GM19099 (cell line): Measurements from ENCODE around the gene RGN.

Source experiments
- POLR2A ChIP-seq: IDR thresholded peaks from 3 replicates; pipeline ENCODE4 v1.6.1; 2011; ENCODE audit warnings: low read depth; ENCODE audit not compliant: insufficient read length; ENCODE audit errors: extremely low read depth

Gene RGN

GRCh38 chrX:47078129-47079043 is at the start of gene RGN:
Gene RGN (plus strand): TSS chrX:47078443. CDS start chrX:47081145, 2,702 bp downstream.
- no peak for TF ChIP-seq POLR2A

GRCh38 chrX:47030339-47030738 is 47.9 kb upstream of the RGN start:
- TF ChIP-seq POLR2A, result no peak

DNA sequence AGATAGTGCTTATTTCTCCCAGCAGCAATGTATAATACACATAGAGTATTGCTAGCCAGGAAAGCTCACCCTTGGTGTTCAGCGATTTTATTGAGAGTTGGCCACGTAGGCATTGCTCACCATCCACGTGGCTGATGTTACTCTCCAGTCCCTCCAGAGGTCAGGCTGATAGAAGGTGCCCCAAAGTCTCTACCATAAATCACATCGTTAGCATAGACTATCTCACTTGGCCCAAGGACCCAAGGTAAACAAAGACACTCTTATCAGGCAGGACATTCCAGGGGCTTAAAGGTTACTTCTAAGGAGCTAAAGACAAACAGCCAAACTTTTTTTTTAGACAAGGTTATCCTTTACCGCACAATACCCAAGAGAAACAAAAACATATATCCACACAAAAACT is 30.3 kb upstream of the RGN start:
- no peak for TF ChIP-seq POLR2A

DNA sequence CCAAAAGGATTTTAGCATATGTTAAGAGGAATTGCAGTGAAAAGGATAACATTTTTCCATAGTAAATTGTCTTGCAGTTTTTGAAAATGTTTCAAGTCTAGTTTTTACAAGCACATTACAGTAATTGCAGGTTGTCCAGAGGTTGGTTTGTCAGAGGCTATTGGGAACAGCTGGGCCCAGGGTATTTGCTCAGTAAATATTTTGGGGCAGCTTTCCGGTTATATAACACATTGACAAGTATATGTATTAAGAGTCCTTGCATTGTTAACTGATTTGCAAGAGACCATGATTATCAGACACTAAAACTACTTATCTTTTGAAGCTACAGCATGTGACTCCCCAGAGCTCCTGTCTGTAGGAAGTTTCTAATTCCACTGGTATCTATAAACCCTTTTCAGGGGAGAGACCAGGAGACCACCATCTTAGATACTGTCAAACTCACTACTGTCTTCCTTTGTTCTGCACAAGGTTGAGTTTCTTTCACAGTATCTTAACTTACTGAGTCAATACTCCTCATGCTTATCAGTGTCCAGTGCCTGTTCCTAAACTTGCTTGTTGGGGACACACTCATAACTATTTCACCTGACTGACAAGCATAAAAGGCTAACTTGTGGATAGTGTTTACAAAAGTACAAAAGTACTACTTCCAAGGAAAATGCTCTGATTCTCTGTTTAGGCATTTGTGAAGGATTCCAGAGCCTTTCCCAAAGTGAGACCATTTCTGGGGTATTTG is 18.9 kb upstream of the RGN start:
- no peak for TF ChIP-seq POLR2A

DNA sequence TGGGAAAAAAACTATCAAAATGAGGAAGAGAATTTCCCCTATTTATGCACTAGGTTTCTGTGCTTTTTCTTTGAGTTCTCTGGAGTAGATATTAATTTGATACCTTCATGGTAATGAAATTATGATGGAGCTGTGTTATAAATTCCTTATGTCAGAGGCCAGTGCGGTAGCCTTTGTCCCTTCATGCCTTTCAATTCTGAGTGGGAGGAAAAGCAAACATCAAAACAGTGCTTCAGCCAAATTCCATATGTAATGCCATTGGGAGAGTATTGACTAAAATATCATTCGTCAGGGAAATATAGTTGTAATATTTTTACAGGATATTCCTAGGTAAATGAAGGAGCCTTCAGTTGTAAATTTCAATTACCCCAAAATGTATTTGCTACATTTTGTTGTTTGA is 17.5 kb upstream of the RGN start:
- TF ChIP-seq POLR2A, result no peak

DNA sequence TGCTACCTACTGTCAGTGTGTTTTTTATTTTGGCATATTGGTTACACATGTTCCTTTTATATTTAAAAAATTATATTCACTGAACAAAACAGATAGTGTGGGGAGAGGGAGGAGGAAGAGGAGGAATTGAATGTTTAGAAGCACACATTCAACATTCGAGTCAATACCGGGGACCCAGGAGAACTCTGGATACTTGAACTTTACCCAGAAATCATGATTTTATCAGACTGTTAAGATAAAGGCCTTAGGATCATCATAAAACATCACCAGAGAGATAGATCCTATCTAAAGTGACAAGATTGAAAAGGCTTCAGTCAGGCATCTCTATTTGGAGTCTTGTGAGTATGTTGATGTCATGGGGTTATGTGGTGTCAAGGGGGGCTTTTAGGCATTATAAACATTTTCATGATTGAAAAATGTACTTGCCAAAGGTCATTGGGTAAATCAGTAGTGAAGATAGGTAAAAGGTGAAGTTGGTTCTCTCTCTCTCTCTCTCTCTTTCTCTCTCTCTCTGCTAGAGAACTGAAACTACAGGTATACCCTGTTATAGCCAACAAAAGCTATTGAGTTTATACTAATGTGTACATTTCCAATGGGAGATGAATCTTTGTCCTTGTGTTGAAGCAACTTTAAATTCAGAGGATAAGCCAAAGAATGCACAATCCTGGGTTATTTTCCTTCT is 16.9 kb upstream of the RGN start:
- no peak for TF ChIP-seq POLR2A

GRCh38 chrX:47063179-47063578 is 15.1 kb upstream of the RGN start:
- TF ChIP-seq POLR2A, result no peak

DNA sequence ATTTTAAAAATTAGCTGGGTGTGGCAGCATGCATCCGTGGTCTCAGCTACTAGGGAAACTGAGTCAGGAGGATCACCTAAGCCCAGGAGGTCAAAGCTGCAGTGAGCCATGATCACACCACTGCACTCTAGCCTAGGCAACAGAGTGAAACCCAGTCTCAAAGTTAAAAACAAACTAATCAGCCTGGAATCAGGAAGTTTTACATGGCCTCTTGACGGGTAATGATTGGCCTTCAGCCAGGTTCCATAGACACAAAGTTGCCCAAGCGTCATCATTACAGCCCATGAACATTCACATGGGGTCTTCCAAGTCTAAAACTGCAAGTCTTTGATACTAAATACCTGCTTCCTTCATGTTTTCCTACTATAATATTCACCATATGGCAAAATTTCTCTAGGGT is 10.0 kb upstream of the RGN start:
- no peak for TF ChIP-seq POLR2A

DNA sequence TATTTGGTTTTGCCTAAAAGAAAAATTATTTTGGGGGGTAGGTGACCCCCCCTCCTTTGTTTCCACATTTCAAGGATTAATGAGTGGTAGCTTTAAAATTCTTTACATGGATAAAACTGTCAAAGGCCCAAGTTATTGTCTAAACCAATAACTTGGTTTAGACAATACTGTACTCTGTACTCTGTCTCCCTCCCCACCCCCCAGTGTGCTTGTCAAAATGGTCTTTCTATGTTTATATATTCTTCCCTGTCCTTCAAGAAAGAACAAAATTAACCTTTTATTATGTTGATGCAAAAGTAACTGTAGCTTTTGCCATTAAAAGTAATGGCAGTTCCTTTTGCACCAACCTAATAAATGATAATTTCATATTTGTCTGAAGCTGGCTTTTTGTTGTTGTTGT is 9.5 kb upstream of the RGN start:
- no peak for TF ChIP-seq POLR2A

DNA sequence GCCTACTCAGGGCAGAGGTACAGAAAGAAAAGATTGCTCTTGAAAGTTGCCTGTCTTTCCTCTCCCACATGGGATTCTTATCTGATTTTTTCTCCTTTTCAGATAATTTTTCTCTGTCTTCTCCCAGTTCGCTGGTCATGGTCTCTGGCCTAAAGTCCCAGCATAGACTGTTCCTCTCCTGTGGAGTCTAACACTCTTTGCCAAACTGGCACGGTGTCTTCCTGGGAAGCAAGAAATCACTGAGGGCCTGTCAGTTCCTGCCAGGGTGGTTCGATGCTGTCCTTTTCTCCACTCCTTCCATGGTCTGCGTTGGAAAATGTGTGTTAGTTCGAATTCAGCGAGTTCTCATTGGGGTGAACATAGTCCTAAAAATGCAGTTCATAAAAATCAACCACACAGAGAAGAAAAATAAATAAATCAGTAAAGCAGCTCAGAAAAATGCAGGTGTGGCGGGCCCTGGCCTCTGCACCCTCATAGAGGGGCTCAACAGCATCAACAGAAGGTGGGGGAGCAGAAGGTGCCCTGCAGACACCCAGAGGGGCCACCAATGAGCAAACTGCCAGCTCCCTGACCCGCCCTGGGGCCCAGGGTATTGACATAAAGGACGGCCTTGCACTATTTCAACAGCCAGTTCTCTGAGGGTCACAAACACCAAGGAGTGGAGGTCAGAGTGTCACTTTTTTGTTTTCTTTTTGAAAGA is 2.1 kb downstream of the RGN start:
- TF ChIP-seq POLR2A, result no peak

GRCh38 chrX:47080915-47081236 is 2.6 kb downstream of the RGN start:
- no peak for TF ChIP-seq POLR2A

GRCh38 chrX:47091149-47091775 is 13.0 kb downstream of the RGN start:
- no peak for TF ChIP-seq POLR2A

GRCh38 chrX:47093248-47093647 is 15.0 kb downstream of the RGN start:
- no peak for TF ChIP-seq POLR2A

GRCh38 chrX:47093860-47094259 is 15.6 kb downstream of the RGN start:
- no peak for TF ChIP-seq POLR2A

- no peak for TF ChIP-seq POLR2A
Measured at GRCh38 chrX:47097018-47097417, 18.8 kb downstream of the RGN start.

DNA sequence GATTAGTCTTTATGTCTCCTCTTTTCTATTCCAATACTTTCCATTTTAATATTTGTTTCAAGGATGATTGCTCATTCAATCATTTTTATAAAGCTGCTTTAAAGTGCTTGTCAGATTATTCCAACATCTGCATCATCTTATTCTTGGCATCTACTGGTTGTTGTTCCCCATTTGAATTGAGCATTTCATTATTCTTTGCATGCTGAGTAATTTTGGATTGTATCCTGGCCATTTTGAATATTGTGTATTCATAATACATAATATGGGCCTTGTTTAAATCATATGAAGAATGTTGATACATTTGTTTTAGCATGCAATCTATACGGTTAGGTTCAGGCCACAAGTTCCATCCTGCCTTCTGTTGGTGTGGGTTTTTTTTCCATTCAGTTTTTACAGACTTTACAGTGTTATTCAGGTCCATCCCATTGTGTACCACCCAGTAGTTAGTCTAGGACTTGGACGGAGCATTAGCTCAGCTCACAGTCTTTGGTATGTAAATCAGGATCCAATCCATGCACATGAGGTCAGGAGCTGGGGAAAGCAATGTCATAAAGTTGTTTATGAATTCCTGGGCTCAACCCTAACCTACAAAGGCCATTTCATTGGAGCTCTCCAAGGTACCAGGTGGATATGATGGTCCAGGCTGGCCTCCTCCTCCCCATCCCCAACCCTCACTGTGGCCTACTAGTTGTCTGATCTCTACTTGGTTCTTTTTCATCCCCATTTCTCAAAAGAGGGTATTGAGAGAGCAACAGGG is 20.3 kb downstream of the RGN start:
- no peak for TF ChIP-seq POLR2A
